ENCODE results near the gene KLF11. TPM values are rescaled to one million over a fixed set of nuclear protein-coding genes. Genes with fewer than 3 reads are reported as not detected.

The KLF11 gene
- total and polyA plus RNA-seq, 2 donors (not counting 1 experiment from before 2014, with no cell fraction given) = 5.9 to 6.8 TPM

DNA sequence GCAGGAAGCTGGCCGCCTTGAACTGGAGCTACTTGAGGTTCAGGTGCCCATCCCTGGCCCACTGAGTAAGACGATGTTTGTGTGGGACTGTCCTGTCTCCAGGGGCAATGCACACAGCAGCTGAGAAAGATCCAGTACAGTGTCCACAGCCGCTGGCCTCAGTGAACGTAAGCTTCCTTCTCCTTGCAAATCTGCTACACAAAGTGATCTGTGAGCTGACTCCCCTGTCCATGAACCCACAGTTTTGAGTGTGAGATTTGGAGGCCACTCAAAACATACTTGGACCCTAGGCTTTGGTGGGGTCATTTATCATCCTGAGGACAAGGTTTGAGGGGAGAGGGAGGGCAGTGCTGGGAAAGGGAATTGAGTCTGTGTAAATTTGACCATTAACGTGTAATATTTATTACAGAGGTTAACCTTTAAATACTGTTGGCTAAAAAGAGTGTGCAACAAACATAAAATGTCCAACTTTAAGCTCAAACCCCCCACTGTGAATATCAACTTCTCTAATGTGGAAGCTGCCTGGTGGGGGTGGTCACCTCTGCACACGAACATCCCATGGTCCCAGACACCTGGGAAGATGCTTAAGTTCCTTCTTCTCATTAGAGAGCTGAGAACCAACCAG is 41.8 kb downstream of the KLF11 start:
- H3K79me2 ChIP-seq (ENCODE audit: control insufficient read depth, insufficient read depth, low read length) = no peaks in the 10 kb centered on the region
- no peak overlapping the region for H3K4me2 ChIP-seq (ENCODE audit: extremely low read depth, insufficient read depth, low read length)
- no peak for DNase-seq (ENCODE audit: low read depth in 2 of 2)
- no peak for TF ChIP-seq EZH2 (IDR thresholded peaks at IDR 0.05; ENCODE audit: low read length, missing control alignments)
- TF ChIP-seq, protein P1, sequence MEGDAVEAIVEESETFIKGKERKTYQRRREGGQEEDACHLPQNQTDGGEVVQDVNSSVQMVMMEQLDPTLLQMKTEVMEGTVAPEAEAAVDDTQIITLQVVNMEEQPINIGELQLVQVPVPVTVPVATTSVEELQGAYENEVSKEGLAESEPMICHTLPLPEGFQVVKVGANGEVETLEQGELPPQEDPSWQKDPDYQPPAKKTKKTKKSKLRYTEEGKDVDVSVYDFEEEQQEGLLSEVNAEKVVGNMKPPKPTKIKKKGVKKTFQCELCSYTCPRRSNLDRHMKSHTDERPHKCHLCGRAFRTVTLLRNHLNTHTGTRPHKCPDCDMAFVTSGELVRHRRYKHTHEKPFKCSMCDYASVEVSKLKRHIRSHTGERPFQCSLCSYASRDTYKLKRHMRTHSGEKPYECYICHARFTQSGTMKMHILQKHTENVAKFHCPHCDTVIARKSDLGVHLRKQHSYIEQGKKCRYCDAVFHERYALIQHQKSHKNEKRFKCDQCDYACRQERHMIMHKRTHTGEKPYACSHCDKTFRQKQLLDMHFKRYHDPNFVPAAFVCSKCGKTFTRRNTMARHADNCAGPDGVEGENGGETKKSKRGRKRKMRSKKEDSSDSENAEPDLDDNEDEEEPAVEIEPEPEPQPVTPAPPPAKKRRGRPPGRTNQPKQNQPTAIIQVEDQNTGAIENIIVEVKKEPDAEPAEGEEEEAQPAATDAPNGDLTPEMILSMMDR (conservative IDR thresholded peaks at IDR 0.05 in 1 of 2, IDR thresholded peaks at IDR 0.05 in 1 of 2; ENCODE audit: low read depth in 1 of 2, low read length in 2 of 2) = no peak
- H3K4me1 ChIP-seq (ENCODE audit: control insufficient read depth, extremely low read depth, insufficient read depth, low read length) = no peaks in the 10 kb centered on the region
- H4K20me1 ChIP-seq (ENCODE audit: control insufficient read depth, extremely low read depth, insufficient read depth, low read length) = no peaks in the 10 kb centered on the region
- no peak overlapping the region for H2AFZ ChIP-seq (ENCODE audit: low read length)
- H3K27me3 ChIP-seq (ENCODE audit: control insufficient read depth, insufficient read depth, low read length) = peaks cover 34% of the 10 kb centered on the region
- no peak overlapping the region for H3K9ac ChIP-seq (ENCODE audit: insufficient read depth, low read length)
- no peak overlapping the region for H3K4me3 ChIP-seq (replicated peaks in 1 of 4; ENCODE audit: control extremely low read depth in 1 of 4, insufficient read depth in 1 of 4, low read depth in 3 of 4, low read length in 4 of 4)
- H3K36me3 ChIP-seq (ENCODE audit: control insufficient read depth, insufficient read depth, low read length) = no peaks in the 10 kb centered on the region
- no peak overlapping the region for H3K27ac ChIP-seq (ENCODE audit: insufficient read depth, low read length)
- H3K9me3 ChIP-seq (ENCODE audit: control insufficient read depth, insufficient read depth, low read depth, low read length) = no peaks in the 10 kb centered on the region

DNA sequence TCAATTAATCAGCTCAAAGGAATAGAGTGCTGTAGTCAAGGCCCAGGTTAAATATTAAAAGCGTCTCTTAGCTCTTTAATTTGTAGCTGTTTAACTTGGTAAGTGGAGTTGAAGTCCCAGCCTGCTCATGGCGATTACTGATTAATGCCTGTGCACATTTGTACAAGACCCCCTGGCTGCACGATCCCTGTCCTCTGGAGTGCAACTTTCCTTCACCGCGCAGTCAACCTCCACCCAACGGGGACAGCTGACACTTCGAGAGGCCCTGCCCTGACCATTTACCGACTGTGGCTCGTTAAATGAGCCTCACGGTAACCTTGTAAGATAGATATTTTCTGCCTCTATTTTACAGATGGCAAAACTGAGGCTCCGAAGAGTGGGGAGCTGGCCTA is 42.3 kb downstream of the KLF11 start:
- Histone ChIP-seq H3K4me3 (replicated peaks in 1 of 4; ENCODE audit: control extremely low read depth in 1 of 4, insufficient read depth in 1 of 4, low read depth in 3 of 4, low read length in 4 of 4) (no peak overlapping the region), H3K4me1 (ENCODE audit: control insufficient read depth, extremely low read depth, insufficient read depth, low read length) (no peaks in the 10 kb centered on the region), H2AFZ (ENCODE audit: low read length) (no peak overlapping the region), H3K27ac (ENCODE audit: insufficient read depth, low read length) (no peak overlapping the region), H3K79me2 (ENCODE audit: control insufficient read depth, insufficient read depth, low read length) (no peaks in the 10 kb centered on the region), H3K9me3 (ENCODE audit: control insufficient read depth, insufficient read depth, low read depth, low read length) (no peaks in the 10 kb centered on the region), H3K9ac (ENCODE audit: insufficient read depth, low read length) (no peak overlapping the region), H4K20me1 (ENCODE audit: control insufficient read depth, extremely low read depth, insufficient read depth, low read length) (no peaks in the 10 kb centered on the region), H3K27me3 (ENCODE audit: control insufficient read depth, insufficient read depth, low read length) (peaks cover 36% of the 10 kb centered on the region), H3K4me2 (ENCODE audit: extremely low read depth, insufficient read depth, low read length) (no peak overlapping the region), H3K36me3 (ENCODE audit: control insufficient read depth, insufficient read depth, low read length) (no peaks in the 10 kb centered on the region)
- TF ChIP-seq, protein P1 (conservative IDR thresholded peaks at IDR 0.05 in 1 of 2, IDR thresholded peaks at IDR 0.05 in 1 of 2; ENCODE audit: low read depth in 1 of 2, low read length in 2 of 2) = no peak
- TF ChIP-seq EZH2 (IDR thresholded peaks at IDR 0.05; ENCODE audit: low read length, missing control alignments) = no peak
- DNase-seq (ENCODE audit: low read depth in 2 of 2) = no peak

DNA sequence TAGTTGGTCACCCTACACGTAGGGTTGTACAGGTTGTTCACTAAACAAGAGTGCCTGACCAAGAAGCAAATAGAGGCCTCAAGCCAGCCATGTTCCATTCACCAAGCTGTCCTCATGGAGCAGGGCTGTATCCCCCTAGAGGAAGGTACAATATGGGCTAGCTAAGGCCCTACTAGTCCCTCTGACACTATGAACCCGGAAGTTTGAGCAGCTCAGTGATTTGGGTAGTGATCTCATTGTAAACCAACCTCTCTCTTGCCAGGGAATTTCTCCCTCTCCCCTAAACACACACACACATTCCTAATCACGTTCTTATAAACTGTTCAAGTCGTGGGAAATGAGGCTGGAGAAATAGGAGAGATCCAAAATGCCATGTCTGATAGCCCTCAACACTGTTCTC is 43.6 kb downstream of the KLF11 start:
- no peak for DNase-seq (ENCODE audit: low read depth in 2 of 2)

More for the DNA sequence above, 43.6 kb downstream of the KLF11 start:
- Histone ChIP-seq H3K9ac (ENCODE audit: insufficient read depth, low read length) (no peak overlapping the region), H3K4me1 (ENCODE audit: control insufficient read depth, extremely low read depth, insufficient read depth, low read length) (no peaks in the 10 kb centered on the region), H3K36me3 (ENCODE audit: control insufficient read depth, insufficient read depth, low read length) (no peaks in the 10 kb centered on the region), H3K27me3 (ENCODE audit: control insufficient read depth, insufficient read depth, low read length) (peaks cover 40% of the 10 kb centered on the region), H3K79me2 (ENCODE audit: control insufficient read depth, insufficient read depth, low read length) (no peaks in the 10 kb centered on the region), H4K20me1 (ENCODE audit: control insufficient read depth, extremely low read depth, insufficient read depth, low read length) (no peaks in the 10 kb centered on the region), H3K4me2 (ENCODE audit: extremely low read depth, insufficient read depth, low read length) (no peak overlapping the region), H3K27ac (ENCODE audit: insufficient read depth, low read length) (no peak overlapping the region), H3K9me3 (ENCODE audit: control insufficient read depth, insufficient read depth, low read depth, low read length) (no peaks in the 10 kb centered on the region), H2AFZ (ENCODE audit: low read length) (no peak overlapping the region), H3K4me3 (replicated peaks in 1 of 4; ENCODE audit: control extremely low read depth in 1 of 4, insufficient read depth in 1 of 4, low read depth in 3 of 4, low read length in 4 of 4) (no peak overlapping the region)
- no peak for TF ChIP-seq EZH2 (IDR thresholded peaks at IDR 0.05; ENCODE audit: low read length, missing control alignments)
- TF ChIP-seq, protein P1 (conservative IDR thresholded peaks at IDR 0.05 in 1 of 2, IDR thresholded peaks at IDR 0.05 in 1 of 2; ENCODE audit: low read depth in 1 of 2, low read length in 2 of 2) = no peak
